Esophagus squamous epithelium (tissue), 4 donors: Measurements from ENCODE around the gene YBX2.

Source experiments
- POLR2A ChIP-seq, 4 donors: fragments of 450-650 bp; IDR thresholded peaks; one replicate each; pipeline ENCODE4 v1.6.1; 2017; ENCODE audit warnings: antibody characterized with exemption in 4 of 4, mild to moderate bottlenecking in 4 of 4, moderate library complexity in 3 of 4
- TF ChIP-seq, protein P1 (sequence below), 6 experiments: fragments of 450-650 bp in 4 of 6; fragments of 200-600 bp in 2 of 6; sonication (generic) in 2 of 6; IDR thresholded peaks; one replicate each; pipeline ENCODE4 v1.5.1; 2016 to 2019; ENCODE audit warnings: antibody characterized with exemption in 6 of 6, mild to moderate bottlenecking in 4 of 6, moderate library complexity in 4 of 6

DNA sequence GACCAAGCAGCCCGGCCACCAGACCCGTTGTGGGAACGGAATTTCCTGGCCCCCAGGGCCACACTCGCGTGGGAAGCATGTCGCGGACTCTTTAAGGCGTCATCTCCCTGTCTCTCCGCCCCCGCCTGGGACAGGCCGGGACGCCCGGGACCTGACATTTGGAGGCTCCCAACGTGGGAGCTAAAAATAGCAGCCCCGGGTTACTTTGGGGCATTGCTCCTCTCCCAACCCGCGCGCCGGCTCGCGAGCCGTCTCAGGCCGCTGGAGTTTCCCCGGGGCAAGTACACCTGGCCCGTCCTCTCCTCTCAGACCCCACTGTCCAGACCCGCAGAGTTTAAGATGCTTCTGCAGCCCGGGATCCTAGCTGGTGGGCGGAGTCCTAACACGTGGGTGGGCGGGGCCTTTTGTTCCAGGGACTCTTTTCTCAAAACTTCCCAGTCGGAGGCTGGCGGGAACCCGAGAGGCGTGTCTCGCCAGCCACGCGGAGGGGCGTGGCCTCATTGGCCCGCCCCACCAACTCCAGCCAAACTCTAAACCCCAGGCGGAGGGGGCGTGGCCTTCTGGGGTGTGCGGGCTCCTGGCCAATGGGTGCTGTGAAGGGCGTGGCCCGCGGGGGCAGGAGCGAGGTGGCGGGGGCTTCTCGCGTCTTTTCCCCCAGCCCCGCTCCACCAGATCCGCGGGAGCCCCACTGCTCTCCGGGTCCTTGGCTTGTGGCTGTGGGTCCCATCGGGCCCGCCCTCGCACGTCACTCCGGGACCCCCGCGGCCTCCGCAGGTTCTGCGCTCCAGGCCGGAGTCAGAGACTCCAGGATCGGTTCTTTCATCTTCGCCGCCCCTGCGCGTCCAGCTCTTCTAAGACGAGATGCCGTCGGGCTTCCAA lies 13.1 kb downstream of the YBX2 start, which contains the start of gene SLC2A4:
- TF ChIP-seq, protein P1, sequence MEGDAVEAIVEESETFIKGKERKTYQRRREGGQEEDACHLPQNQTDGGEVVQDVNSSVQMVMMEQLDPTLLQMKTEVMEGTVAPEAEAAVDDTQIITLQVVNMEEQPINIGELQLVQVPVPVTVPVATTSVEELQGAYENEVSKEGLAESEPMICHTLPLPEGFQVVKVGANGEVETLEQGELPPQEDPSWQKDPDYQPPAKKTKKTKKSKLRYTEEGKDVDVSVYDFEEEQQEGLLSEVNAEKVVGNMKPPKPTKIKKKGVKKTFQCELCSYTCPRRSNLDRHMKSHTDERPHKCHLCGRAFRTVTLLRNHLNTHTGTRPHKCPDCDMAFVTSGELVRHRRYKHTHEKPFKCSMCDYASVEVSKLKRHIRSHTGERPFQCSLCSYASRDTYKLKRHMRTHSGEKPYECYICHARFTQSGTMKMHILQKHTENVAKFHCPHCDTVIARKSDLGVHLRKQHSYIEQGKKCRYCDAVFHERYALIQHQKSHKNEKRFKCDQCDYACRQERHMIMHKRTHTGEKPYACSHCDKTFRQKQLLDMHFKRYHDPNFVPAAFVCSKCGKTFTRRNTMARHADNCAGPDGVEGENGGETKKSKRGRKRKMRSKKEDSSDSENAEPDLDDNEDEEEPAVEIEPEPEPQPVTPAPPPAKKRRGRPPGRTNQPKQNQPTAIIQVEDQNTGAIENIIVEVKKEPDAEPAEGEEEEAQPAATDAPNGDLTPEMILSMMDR (IDR thresholded peaks at IDR 0.05), result peak in 1 of 6 experiments; percentile 23
- TF ChIP-seq POLR2A (IDR thresholded peaks at IDR 0.05), result peak in 2 of 4 donors; percentile 46 to 62
